Uterus (tissue), 4 donors: ENCODE measurements around the gene PRDM13. TPM values are rescaled to one million over a fixed set of nuclear protein-coding genes. Genes with fewer than 3 reads are reported as not detected.
A peak's percentile ranks its signal among the peaks of the same experiment; 100 is the strongest.

Experiments
- DNase-seq, 2 donors: peaks; one replicate each; pipeline ENCODE4 v3.0.0-alpha.2; 2019 to 2020
- H3K27ac ChIP-seq, 2 donors: fragments of 200-600 bp; sonication (generic); 1 replicate in 1 of 2; 2 replicates in 1 of 2; pipeline ENCODE4 v1.5.1; 2016 to 2018
- H3K27me3 ChIP-seq, 2 donors: fragments of 200-600 bp; sonication (generic); one replicate each; pipeline ENCODE4 v1.5.1; 2018 to 2019; ENCODE audit warnings: control low read depth in 1 of 2
- H3K36me3 ChIP-seq, 2 donors: fragments of 200-600 bp; sonication (generic); one replicate each; pipeline ENCODE4 v1.5.1; 2019; ENCODE audit warnings: control low read depth in 1 of 2
- H3K4me1 ChIP-seq, 2 donors: fragments of 200-600 bp; sonication (generic); one replicate each; pipeline ENCODE4 v1.5.1; 2018 to 2019; ENCODE audit warnings: control low read depth in 1 of 2
- H3K4me3 ChIP-seq, 2 donors: fragments of 200-600 bp; sonication (generic); 1 replicate in 1 of 2; 2 replicates in 1 of 2; pipeline ENCODE4 v1.5.1; 2018 to 2019; ENCODE audit warnings: mild to moderate bottlenecking in 1 of 2
- H3K9me3 ChIP-seq, 2 donors: fragments of 200-600 bp; sonication (generic); one replicate each; pipeline ENCODE4 v1.5.1; 2019; ENCODE audit warnings: control low read depth in 1 of 2
- CTCF ChIP-seq, 4 experiments: fragments of 200-600 bp in 2 of 4; fragments of 450-650 bp in 2 of 4; sonication (generic) in 2 of 4; IDR thresholded peaks; one replicate each; pipeline ENCODE4 v1.5.1; 2016 to 2019; ENCODE audit warnings: antibody characterized with exemption in 4 of 4, mild to moderate bottlenecking in 2 of 4, moderate library complexity in 1 of 4
- POLR2A ChIP-seq, 2 donors: fragments of 450-650 bp; IDR thresholded peaks; one replicate each; pipeline ENCODE4 v1.6.1; 2016; ENCODE audit warnings: antibody characterized with exemption in 2 of 2, mild to moderate bottlenecking in 1 of 2, moderate library complexity in 1 of 2
- intact Hi-C: fragments of 100-400 bp; cut with DNase I; formaldehyde crosslinking; loops from one replicate; pipeline ENCODE4 v1.15.1; 2023; ENCODE audit warnings: low total_unique reads
- total RNA-seq, 4 donors: library from RNA; depleted of rRNA in 3 of 4; stranded (reverse); fragments of >200 nt in 3 of 4; gene quantifications; one replicate each; pipeline versions ENCODE4 v1.1.0 to v1.2.4, GENCODE V29; 2014 to 2023
- donor health status: DM: yes; HTN: yes; CAD: no.

PRDM13 gene
- total RNA-seq, 4 donors from 2014 or later: not detected

- H3K27me3 ChIP-seq: peaks cover 10 to 37% of the 10 kb centered on the region in 2 donors
- H3K27ac ChIP-seq: no peak overlapping the region
- H3K9me3 ChIP-seq: no peaks in the 10 kb centered on the region
- H3K36me3 ChIP-seq: no peaks in the 10 kb centered on the region
- DNase-seq: no peak
- TF ChIP-seq CTCF (IDR thresholded peaks at IDR 0.05) (no peak), POLR2A (IDR thresholded peaks at IDR 0.05) (no peak)
- intact Hi-C loops: no loop called here
- H3K4me1 ChIP-seq: peaks cover 0 to 8% of the 10 kb centered on the region in 2 donors
- no peak overlapping the region for H3K4me3 ChIP-seq
These were observed 18.8 kb upstream of the PRDM13 start for GRCh38 chr6:99587792-99588191.

GRCh38 chr6:99588618-99589289, 17.9 kb upstream of the PRDM13 start:
- H3K9me3 ChIP-seq: no peaks in the 10 kb centered on the region
- H3K4me1 ChIP-seq: peaks cover 0 to 8% of the 10 kb centered on the region in 2 donors
- H3K27ac ChIP-seq: no peak overlapping the region
- TF ChIP-seq POLR2A (IDR thresholded peaks at IDR 0.05) (no peak), CTCF (IDR thresholded peaks at IDR 0.05) (peak in 2 of 4 experiments; percentile 39 to 42)
- H3K36me3 ChIP-seq: no peaks in the 10 kb centered on the region
- peak overlapping the region; percentile 26 to 45 for H3K4me3 ChIP-seq
- intact Hi-C loops: no loop called here
- DNase-seq: peak in 1 of 2 donors; percentile 46
- peaks cover 10 to 46% of the 10 kb centered on the region in 2 donors for H3K27me3 ChIP-seq

- intact Hi-C loops: no loop called here
- no peak for DNase-seq
These were observed 17.4 kb upstream of the PRDM13 start for GRCh38 chr6:99589290-99589672.

GRCh38 chr6:99589907-99590493, 16.6 kb upstream of the PRDM13 start:
- intact Hi-C loops: no loop called here
- H3K36me3 ChIP-seq: no peaks in the 10 kb centered on the region
- H3K9me3 ChIP-seq: no peaks in the 10 kb centered on the region
- no peak overlapping the region for H3K27ac ChIP-seq
- TF ChIP-seq POLR2A (IDR thresholded peaks at IDR 0.05) (no peak), CTCF (IDR thresholded peaks at IDR 0.05) (no peak)
- H3K27me3 ChIP-seq: peaks cover 10 to 52% of the 10 kb centered on the region in 2 donors
- H3K4me1 ChIP-seq: peaks cover 0 to 8% of the 10 kb centered on the region in 2 donors
- no peak for DNase-seq
- no peak overlapping the region for H3K4me3 ChIP-seq

More at GRCh38 chr6:99589290-99589672, 17.4 kb upstream of the PRDM13 start:
- TF ChIP-seq CTCF (IDR thresholded peaks at IDR 0.05) (no peak), POLR2A (IDR thresholded peaks at IDR 0.05) (no peak)
- Histone ChIP-seq H3K27me3 (peaks cover 10 to 46% of the 10 kb centered on the region in 2 donors), H3K4me3 (peak overlapping the region in 1 of 2 donors; percentile 45), H3K36me3 (no peaks in the 10 kb centered on the region), H3K27ac (no peak overlapping the region), H3K9me3 (no peaks in the 10 kb centered on the region), H3K4me1 (peaks cover 0 to 8% of the 10 kb centered on the region in 2 donors)
